Measurements from ENCODE around the gene SLC5A12. TPM values are rescaled to one million over a fixed set of nuclear protein-coding genes. Genes with fewer than 3 reads are reported as not detected.

SLC5A12 gene
- polyA plus RNA-seq, 1 donor (not counting 4 experiments of a cell fraction or from before 2014, with no cell fraction given) = not detected

GRCh38 chr11:26762089-26762488 is 40.2 kb upstream of the SLC5A12 start:
- no peaks in the 10 kb centered on the region for H4K20me1 ChIP-seq (ENCODE audit: control insufficient read depth, extremely low read depth, insufficient read depth, low read length)
- no peaks in the 10 kb centered on the region for H3K79me2 ChIP-seq (ENCODE audit: control insufficient read depth, insufficient read depth, low read length)
- H3K4me3 ChIP-seq (ENCODE audit: control insufficient read depth in 2 of 3, extremely low read depth in 1 of 3, insufficient read depth in 2 of 3, low read depth in 1 of 3, low read length in 3 of 3) = no peak overlapping the region
- H3K4me2 ChIP-seq (ENCODE audit: control insufficient read depth, extremely low read depth, insufficient read depth, low read depth, low read length) = no peak overlapping the region
- no peak for DNase-seq (ENCODE audit: low read depth, low spot score)
- dilution Hi-C loops (cut with MboI; ENCODE audit: extremely low pct_ligation_motif_present, low sequenced_read_pairs) = loop anchor here (25.0 kb wide), 1 partner anchor 375 kb away; no protein-coding TSS in a partner anchor
- no peak overlapping the region for H3K27ac ChIP-seq (ENCODE audit: control insufficient read depth, insufficient read depth, low read length)
- TF ChIP-seq CTCF (optimal IDR thresholded peaks at IDR 0.05 in 1 of 3, IDR thresholded peaks at IDR 0.05 in 1 of 3, conservative IDR thresholded peaks at IDR 0.05 in 1 of 3; ENCODE audit: extremely low read depth in 1 of 3, insufficient read depth in 2 of 3, low read length in 3 of 3) = no peak
- no peak for TF ChIP-seq EZH2 (IDR thresholded peaks at IDR 0.05; ENCODE audit: low read length)
- no peaks in the 10 kb centered on the region for H3K9me1 ChIP-seq (ENCODE audit: control insufficient read depth, extremely low read depth, insufficient read depth, low read length)
- H3K4me1 ChIP-seq (ENCODE audit: control insufficient read depth, extremely low read depth, insufficient read depth, low read length) = no peaks in the 10 kb centered on the region
- no peak overlapping the region for H3K9ac ChIP-seq (ENCODE audit: control insufficient read depth, extremely low read depth, insufficient read depth, low read length)
- no peaks in the 10 kb centered on the region for H3K9me3 ChIP-seq (ENCODE audit: control insufficient read depth, low read depth, low read length)
- FAIRE-seq = no peak
- H3K36me3 ChIP-seq (ENCODE audit: control insufficient read depth in 2 of 2, extremely low read depth in 1 of 2, insufficient read depth in 2 of 2, low read length in 2 of 2) = no peaks in the 10 kb centered on the region
- no peak overlapping the region for H2AFZ ChIP-seq (ENCODE audit: control insufficient read depth, low read length)
- no peaks in the 10 kb centered on the region for H3K27me3 ChIP-seq (ENCODE audit: control insufficient read depth, extremely low read depth, insufficient read depth, low read length)

DNA sequence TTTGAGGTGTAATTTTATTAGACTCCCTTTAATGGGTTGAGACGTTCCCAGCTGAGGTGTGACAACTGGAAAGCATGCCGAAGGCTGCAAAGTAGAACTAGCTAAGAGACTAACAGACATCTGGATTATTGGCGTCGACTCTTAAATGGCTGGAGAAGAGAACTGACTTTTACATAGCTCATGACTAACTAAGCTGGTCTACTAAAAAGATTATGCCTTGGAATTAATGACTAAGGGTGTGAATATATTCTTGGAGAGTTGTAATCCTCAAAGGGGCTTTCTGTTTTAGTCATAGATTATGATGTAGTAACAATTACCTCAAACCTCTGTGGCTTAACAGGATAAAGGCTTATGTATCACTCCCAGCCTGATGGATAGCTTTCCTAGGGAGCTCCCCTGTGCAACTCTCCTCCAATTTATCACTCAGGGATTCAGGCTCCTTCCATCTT is 39.5 kb upstream of the SLC5A12 start:
- dilution Hi-C loops (cut with MboI; ENCODE audit: extremely low pct_ligation_motif_present, low sequenced_read_pairs) = loop anchor here (25.0 kb wide), 1 partner anchor 376 kb away; no protein-coding TSS in a partner anchor
- H3K27ac ChIP-seq (ENCODE audit: control insufficient read depth, insufficient read depth, low read length) = no peak overlapping the region
- H3K4me3 ChIP-seq (ENCODE audit: control insufficient read depth in 2 of 3, extremely low read depth in 1 of 3, insufficient read depth in 2 of 3, low read depth in 1 of 3, low read length in 3 of 3) = no peak overlapping the region

More for the DNA sequence above, 39.5 kb upstream of the SLC5A12 start:
- Histone ChIP-seq H4K20me1 (ENCODE audit: control insufficient read depth, extremely low read depth, insufficient read depth, low read length) (no peaks in the 10 kb centered on the region), H3K79me2 (ENCODE audit: control insufficient read depth, insufficient read depth, low read length) (no peaks in the 10 kb centered on the region), H3K9me3 (ENCODE audit: control insufficient read depth, low read depth, low read length) (no peaks in the 10 kb centered on the region), H3K27me3 (ENCODE audit: control insufficient read depth, extremely low read depth, insufficient read depth, low read length) (no peaks in the 10 kb centered on the region), H3K4me1 (ENCODE audit: control insufficient read depth, extremely low read depth, insufficient read depth, low read length) (no peaks in the 10 kb centered on the region), H3K4me2 (ENCODE audit: control insufficient read depth, extremely low read depth, insufficient read depth, low read depth, low read length) (no peak overlapping the region), H3K9me1 (ENCODE audit: control insufficient read depth, extremely low read depth, insufficient read depth, low read length) (no peaks in the 10 kb centered on the region), H2AFZ (ENCODE audit: control insufficient read depth, low read length) (no peak overlapping the region), H3K36me3 (ENCODE audit: control insufficient read depth in 2 of 2, extremely low read depth in 1 of 2, insufficient read depth in 2 of 2, low read length in 2 of 2) (no peaks in the 10 kb centered on the region), H3K9ac (ENCODE audit: control insufficient read depth, extremely low read depth, insufficient read depth, low read length) (no peak overlapping the region)
- TF ChIP-seq EZH2 (IDR thresholded peaks at IDR 0.05; ENCODE audit: low read length) = no peak
- TF ChIP-seq CTCF (optimal IDR thresholded peaks at IDR 0.05 in 1 of 3, IDR thresholded peaks at IDR 0.05 in 1 of 3, conservative IDR thresholded peaks at IDR 0.05 in 1 of 3; ENCODE audit: extremely low read depth in 1 of 3, insufficient read depth in 2 of 3, low read length in 3 of 3) = no peak
- FAIRE-seq = no peak
- no peak for DNase-seq (ENCODE audit: low read depth, low spot score)
